IMR-90 (cell line): Measurements from ENCODE around the gene SALL4.

ENCODE experiments used
- CHD1 ChIP-seq: IDR thresholded peaks from 2 replicates; pipeline ENCODE4 v1.6.1; 2012; ENCODE audit warnings: low read depth, low read length, improper control_type of control experiment
- POLR2A ChIP-seq: IDR thresholded peaks from 2 replicates; pipeline ENCODE4 v1.6.1; 2012; ENCODE audit warnings: mild to moderate bottlenecking, low read depth, low read length
- RFX5 ChIP-seq: IDR thresholded peaks from 2 replicates; pipeline ENCODE4 v1.8.0; 2012; ENCODE audit warnings: low read depth, mild to moderate bottlenecking, low read length, moderate library complexity
- TF ChIP-seq, protein P1 (sequence below): conservative IDR thresholded peaks from 2 replicates; pipeline ENCODE4 v1.5.1; 2012; ENCODE audit warnings: mild to moderate bottlenecking, low read depth, low read length, improper control_type of control experiment

GRCh38 chr20:51833326-51833725 lies 31.0 kb upstream of the SALL4 start:
- no peak for TF ChIP-seq RFX5
- TF ChIP-seq, protein P1, sequence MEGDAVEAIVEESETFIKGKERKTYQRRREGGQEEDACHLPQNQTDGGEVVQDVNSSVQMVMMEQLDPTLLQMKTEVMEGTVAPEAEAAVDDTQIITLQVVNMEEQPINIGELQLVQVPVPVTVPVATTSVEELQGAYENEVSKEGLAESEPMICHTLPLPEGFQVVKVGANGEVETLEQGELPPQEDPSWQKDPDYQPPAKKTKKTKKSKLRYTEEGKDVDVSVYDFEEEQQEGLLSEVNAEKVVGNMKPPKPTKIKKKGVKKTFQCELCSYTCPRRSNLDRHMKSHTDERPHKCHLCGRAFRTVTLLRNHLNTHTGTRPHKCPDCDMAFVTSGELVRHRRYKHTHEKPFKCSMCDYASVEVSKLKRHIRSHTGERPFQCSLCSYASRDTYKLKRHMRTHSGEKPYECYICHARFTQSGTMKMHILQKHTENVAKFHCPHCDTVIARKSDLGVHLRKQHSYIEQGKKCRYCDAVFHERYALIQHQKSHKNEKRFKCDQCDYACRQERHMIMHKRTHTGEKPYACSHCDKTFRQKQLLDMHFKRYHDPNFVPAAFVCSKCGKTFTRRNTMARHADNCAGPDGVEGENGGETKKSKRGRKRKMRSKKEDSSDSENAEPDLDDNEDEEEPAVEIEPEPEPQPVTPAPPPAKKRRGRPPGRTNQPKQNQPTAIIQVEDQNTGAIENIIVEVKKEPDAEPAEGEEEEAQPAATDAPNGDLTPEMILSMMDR: no peak
- no peak for TF ChIP-seq POLR2A
- no peak for TF ChIP-seq CHD1
